ENCODE results near the gene ZMYND19.

Gene ZMYND19

GRCh38 chr9:137621131-137621757, 30.9 kb upstream of the ZMYND19 start:
- TF ChIP-seq, protein P1, sequence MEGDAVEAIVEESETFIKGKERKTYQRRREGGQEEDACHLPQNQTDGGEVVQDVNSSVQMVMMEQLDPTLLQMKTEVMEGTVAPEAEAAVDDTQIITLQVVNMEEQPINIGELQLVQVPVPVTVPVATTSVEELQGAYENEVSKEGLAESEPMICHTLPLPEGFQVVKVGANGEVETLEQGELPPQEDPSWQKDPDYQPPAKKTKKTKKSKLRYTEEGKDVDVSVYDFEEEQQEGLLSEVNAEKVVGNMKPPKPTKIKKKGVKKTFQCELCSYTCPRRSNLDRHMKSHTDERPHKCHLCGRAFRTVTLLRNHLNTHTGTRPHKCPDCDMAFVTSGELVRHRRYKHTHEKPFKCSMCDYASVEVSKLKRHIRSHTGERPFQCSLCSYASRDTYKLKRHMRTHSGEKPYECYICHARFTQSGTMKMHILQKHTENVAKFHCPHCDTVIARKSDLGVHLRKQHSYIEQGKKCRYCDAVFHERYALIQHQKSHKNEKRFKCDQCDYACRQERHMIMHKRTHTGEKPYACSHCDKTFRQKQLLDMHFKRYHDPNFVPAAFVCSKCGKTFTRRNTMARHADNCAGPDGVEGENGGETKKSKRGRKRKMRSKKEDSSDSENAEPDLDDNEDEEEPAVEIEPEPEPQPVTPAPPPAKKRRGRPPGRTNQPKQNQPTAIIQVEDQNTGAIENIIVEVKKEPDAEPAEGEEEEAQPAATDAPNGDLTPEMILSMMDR (IDR thresholded peaks at IDR 0.05; ENCODE audit: low read length), result peak; percentile 37
- TF ChIP-seq EZH2 (optimal IDR thresholded peaks at IDR 0.05; ENCODE audit: low read depth, low read length) (no peak), EZH2phosphoT487 (IDR thresholded peaks at IDR 0.05; ENCODE audit: low read length) (no peak)
- Histone ChIP-seq H3K79me2 (ENCODE audit: low read length) (peaks cover 92% of the 10 kb centered on the region), H3K27ac (ENCODE audit: low read length) (no peak overlapping the region), H3F3A (ENCODE audit: insufficient read depth, low read length) (peaks cover 9% of the 10 kb centered on the region), H3K4me2 (ENCODE audit: low read depth, low read length) (peak overlapping the region; percentile 38), H3K9me3 (replicated peaks; ENCODE audit: insufficient read depth, low read length) (no peaks in the 10 kb centered on the region), H4K20me1 (ENCODE audit: insufficient read depth, low read length) (peaks cover 9% of the 10 kb centered on the region), H3K9me2 (replicated peaks; ENCODE audit: insufficient read depth, low read length) (no peaks in the 10 kb centered on the region), H3K9ac (ENCODE audit: low read length) (no peak overlapping the region), H3K36me3 (replicated peaks; ENCODE audit: insufficient read depth, low read length) (0 out of 2 replicates have a peak, but pooled peaks cover 6% of the 10 kb centered on the region), H3K4me3 (ENCODE audit: low read length) (no peak overlapping the region), H3K4me1 (ENCODE audit: low read length) (peaks cover 14% of the 10 kb centered on the region), H3K27me3 (replicated peaks; ENCODE audit: insufficient read depth, low read length) (no peaks in the 10 kb centered on the region), H2AFZ (ENCODE audit: low read length) (no peak overlapping the region)
- DNase-seq, result peak; percentile 25

DNA sequence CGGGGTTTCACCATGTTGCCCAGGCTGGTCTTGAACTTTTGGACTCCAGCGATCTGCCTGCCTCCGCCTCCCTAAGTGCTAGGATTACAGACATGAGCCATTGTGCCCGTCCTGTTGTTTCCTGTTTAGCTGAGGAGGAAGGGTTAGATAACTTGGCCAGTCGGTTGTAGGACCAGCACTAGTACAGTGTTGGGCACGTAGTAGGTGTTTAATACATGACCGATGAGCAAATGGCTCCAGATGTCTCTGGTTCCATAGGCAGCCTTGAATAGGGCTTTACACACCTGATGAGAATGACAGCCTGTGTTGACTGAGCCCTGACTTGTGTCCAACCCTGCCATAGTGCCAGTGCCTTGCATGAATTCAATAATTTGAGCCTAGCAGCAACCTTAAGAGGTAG, 30.3 kb upstream of the ZMYND19 start:
- no peaks in the 10 kb centered on the region for H3K27me3 ChIP-seq (replicated peaks; ENCODE audit: insufficient read depth, low read length)
- peaks cover 9% of the 10 kb centered on the region for H3F3A ChIP-seq (ENCODE audit: insufficient read depth, low read length)
- H3K4me1 ChIP-seq (ENCODE audit: low read length), result peaks cover 14% of the 10 kb centered on the region
- no peak overlapping the region for H3K4me3 ChIP-seq (ENCODE audit: low read length)
- H2AFZ ChIP-seq (ENCODE audit: low read length), result no peak overlapping the region
- H3K4me2 ChIP-seq (ENCODE audit: low read depth, low read length), result peak overlapping the region; percentile 38; the same call in 1 of the 2 replicates
- no peak overlapping the region for H3K9ac ChIP-seq (ENCODE audit: low read length)
- no peak overlapping the region for H3K27ac ChIP-seq (ENCODE audit: low read length)
- H3K9me3 ChIP-seq (replicated peaks; ENCODE audit: insufficient read depth, low read length), result no peaks in the 10 kb centered on the region
- DNase-seq, result no peak
- peaks cover 9% of the 10 kb centered on the region for H4K20me1 ChIP-seq (ENCODE audit: insufficient read depth, low read length)
- 0 out of 2 replicates have a peak, but pooled peaks cover 6% of the 10 kb centered on the region for H3K36me3 ChIP-seq (replicated peaks; ENCODE audit: insufficient read depth, low read length)
- H3K9me2 ChIP-seq (replicated peaks; ENCODE audit: insufficient read depth, low read length), result no peaks in the 10 kb centered on the region
- H3K79me2 ChIP-seq (ENCODE audit: low read length), result peaks cover 92% of the 10 kb centered on the region
- TF ChIP-seq EZH2phosphoT487 (IDR thresholded peaks at IDR 0.05; ENCODE audit: low read length) (no peak), EZH2 (optimal IDR thresholded peaks at IDR 0.05; ENCODE audit: low read depth, low read length) (no peak)

GRCh38 chr9:137620048-137620405, 29.7 kb upstream of the ZMYND19 start:
- H3K9me3 ChIP-seq (replicated peaks; ENCODE audit: insufficient read depth, low read length), result no peaks in the 10 kb centered on the region
- H3K9ac ChIP-seq (ENCODE audit: low read length), result peak overlapping the region; percentile 73; the same call in 1 of the 2 replicates
- H3K4me1 ChIP-seq (ENCODE audit: low read length), result peaks cover 14% of the 10 kb centered on the region
- no peaks in the 10 kb centered on the region for H3K27me3 ChIP-seq (replicated peaks; ENCODE audit: insufficient read depth, low read length)
- no peak for DNase-seq
- H3K9me2 ChIP-seq (replicated peaks; ENCODE audit: insufficient read depth, low read length), result no peaks in the 10 kb centered on the region
- peak overlapping the region; percentile 60; the same call in 1 of the 2 replicates for H3K27ac ChIP-seq (ENCODE audit: low read length)
- peaks cover 9% of the 10 kb centered on the region for H4K20me1 ChIP-seq (ENCODE audit: insufficient read depth, low read length)
- no peak overlapping the region for H2AFZ ChIP-seq (ENCODE audit: low read length)
- peaks cover 9% of the 10 kb centered on the region for H3F3A ChIP-seq (ENCODE audit: insufficient read depth, low read length)
- 0 out of 2 replicates have a peak, but pooled peaks cover 6% of the 10 kb centered on the region for H3K36me3 ChIP-seq (replicated peaks; ENCODE audit: insufficient read depth, low read length)
- peak overlapping the region; percentile 84 for H3K4me3 ChIP-seq (ENCODE audit: low read length)
- peaks cover 92% of the 10 kb centered on the region for H3K79me2 ChIP-seq (ENCODE audit: low read length)
- peak overlapping the region; percentile 84 for H3K4me2 ChIP-seq (ENCODE audit: low read depth, low read length)
- TF ChIP-seq, protein P1 (IDR thresholded peaks at IDR 0.05; ENCODE audit: low read length), result no peak

All from MM.1S (cell line).